Globus pallidus (tissue), 1 donor: ENCODE measurements around the gene NCAN.
"Not testable (repeated sequence)": the region's sequence is repeated elsewhere in the genome, so short reads cannot be mapped to it uniquely, and the experiment has no call there.

Experiments
- DNase-seq: peaks from one replicate; pipeline ENCODE4 v3.0.0-alpha.2; 2015; ENCODE audit warnings: low spot score

NCAN gene

GRCh38 chr19:19211499-19212420 lies at the start of gene NCAN:
Gene NCAN, plus strand, starts transcription at chr19:19211958. Its CDS starts 4,996 bp downstream, at chr19:19216954.
- no peak for DNase-seq

GRCh38 chr19:19162495-19162894 lies 49.3 kb upstream of the NCAN start:
- DNase-seq: no peak

GRCh38 chr19:19165396-19165795 lies 46.4 kb upstream of the NCAN start:
- DNase-seq: no peak

GRCh38 chr19:19167612-19168011 lies 44.1 kb upstream of the NCAN start:
- DNase-seq: no peak

- DNase-seq: no peak
Observed at GRCh38 chr19:19169236-19170052, 42.3 kb upstream of the NCAN start.

- DNase-seq: peak; percentile 26
Observed at GRCh38 chr19:19170053-19170872, 41.5 kb upstream of the NCAN start, which contains the start of gene MEF2B. Gene MEF2B, minus strand, starts transcription at chr19:19170263. Its CDS starts 19,528 bp downstream, at chr19:19150735.

GRCh38 chr19:19170873-19171672 lies 40.7 kb upstream of the NCAN start:
- no peak for DNase-seq

GRCh38 chr19:19171821-19172532 lies 39.8 kb upstream of the NCAN start:
- no peak for DNase-seq

GRCh38 chr19:19173243-19173642 lies 38.5 kb upstream of the NCAN start:
- not testable (repeated sequence) for DNase-seq

- no peak for DNase-seq
Observed at GRCh38 chr19:19176950-19177349, 34.8 kb upstream of the NCAN start.

- no peak for DNase-seq
Observed at GRCh38 chr19:19179548-19180441, 32.0 kb upstream of the NCAN start.

- no peak for DNase-seq
Observed at GRCh38 chr19:19181488-19181998, 30.2 kb upstream of the NCAN start.

- no peak for DNase-seq
Observed at GRCh38 chr19:19185853-19186740, 25.7 kb upstream of the NCAN start.

- no peak for DNase-seq
Observed at GRCh38 chr19:19186742-19187141, 25.0 kb upstream of the NCAN start.

GRCh38 chr19:19191768-19192077 lies 20.0 kb upstream of the NCAN start:
- DNase-seq: no peak

GRCh38 chr19:19192078-19192882 lies 19.5 kb upstream of the NCAN start, which contains the start of the genes BORCS8 and RFXANK:
Gene BORCS8, minus strand, starts transcription at chr19:19192152. Its CDS starts 35 bp downstream, at chr19:19192117.
Gene RFXANK, plus strand, starts transcription at chr19:19192258. Its CDS starts 1,689 bp downstream, at chr19:19193947.
- DNase-seq: peak; percentile 99

- no peak for DNase-seq
Observed at GRCh38 chr19:19192910-19193423, 18.8 kb upstream of the NCAN start.
